Measurements from ENCODE around the gene PCSK6.

GRCh38 chr15:101337976-101338375 lies 151.5 kb downstream of the PCSK6 start:
- TF ChIP-seq CTCF (IDR thresholded peaks at IDR 0.05; ENCODE audit: insufficient read depth, low read length, poor library complexity, severe bottlenecking) (no peak), EZH2phosphoT487 (conservative IDR thresholded peaks at IDR 0.05; ENCODE audit: low read length) (no peak)
